GM18909 (cell line): ENCODE data around the gene SNRNP40.

Source experiments
- ATAC-seq: cut with Tn5 transposase; IDR thresholded peaks from one replicate; pipeline ENCODE4 v1.9.1; 2021; ENCODE audit warnings: mild to moderate bottlenecking; ENCODE audit not compliant: unreplicated experiment, poor library complexity

SNRNP40 gene

GRCh38 chr1:31296486-31297276, at the start of gene SNRNP40, which contains the start of gene ZCCHC17:
Gene SNRNP40 (minus strand): TSS chr1:31296788. CDS start chr1:31296751, 37 bp downstream.
Gene ZCCHC17 (plus strand): TSS chr1:31297032. CDS start chr1:31310099, 13,067 bp downstream.
- peak; percentile 94 for ATAC-seq

GRCh38 chr1:31345635-31346034, 49.0 kb upstream of the SNRNP40 start:
- no peak for ATAC-seq

- ATAC-seq = no peak
These were observed 47.9 kb upstream of the SNRNP40 start for GRCh38 chr1:31344503-31344902.

GRCh38 chr1:31336687-31337467, 40.3 kb upstream of the SNRNP40 start:
- no peak for ATAC-seq

- ATAC-seq = no peak
These were observed 38.4 kb upstream of the SNRNP40 start for GRCh38 chr1:31335007-31335406.

- ATAC-seq = no peak
These were observed 30.8 kb upstream of the SNRNP40 start for GRCh38 chr1:31327381-31327780.

- no peak for ATAC-seq
These were observed 29.9 kb upstream of the SNRNP40 start for GRCh38 chr1:31326461-31326860.

- ATAC-seq = no peak
These were observed 28.4 kb upstream of the SNRNP40 start for GRCh38 chr1:31324992-31325391.

GRCh38 chr1:31324093-31324492, 27.5 kb upstream of the SNRNP40 start:
- ATAC-seq = no peak

- no peak for ATAC-seq
These were observed 21.6 kb upstream of the SNRNP40 start for GRCh38 chr1:31318146-31318545.

- no peak for ATAC-seq
These were observed 19.3 kb upstream of the SNRNP40 start for GRCh38 chr1:31315902-31316301.

GRCh38 chr1:31310198-31310597, 13.6 kb upstream of the SNRNP40 start:
- no peak for ATAC-seq

- ATAC-seq = no peak
These were observed 11.4 kb upstream of the SNRNP40 start for GRCh38 chr1:31308036-31308435.

- ATAC-seq = no peak
These were observed 9.7 kb upstream of the SNRNP40 start for GRCh38 chr1:31306278-31306677.

GRCh38 chr1:31302709-31303441, 6.3 kb upstream of the SNRNP40 start:
- ATAC-seq = no peak

GRCh38 chr1:31300193-31300592, 3.6 kb upstream of the SNRNP40 start:
- no peak for ATAC-seq

GRCh38 chr1:31299365-31299764, 2.8 kb upstream of the SNRNP40 start:
- ATAC-seq = no peak

- ATAC-seq = no peak
These were observed 974 bp upstream of the SNRNP40 start for GRCh38 chr1:31297277-31298247.

- peak; percentile 3 for ATAC-seq
These were observed 608 bp downstream of the SNRNP40 start for GRCh38 chr1:31295874-31296485.
